Activated CD4-positive, alpha-beta T cell treated with anti-CD3 and anti-CD28 coated beads, Interleukin-2, amount 50 U/mL, for 16 hours (primary cell): ENCODE results near the gene DOK6.

ENCODE experiments used
- DNase-seq: peaks from one replicate; pipeline ENCODE4 v3.0.0-alpha.2; 2020

The DOK6 gene

GRCh38 chr18:69444221-69444620, 43.5 kb downstream of the DOK6 start:
- no peak for DNase-seq

GRCh38 chr18:69447886-69448285, 47.2 kb downstream of the DOK6 start:
- no peak for DNase-seq

- DNase-seq: no peak
These were observed 54.4 kb downstream of the DOK6 start for GRCh38 chr18:69455125-69455524.

GRCh38 chr18:69469444-69469919, 68.8 kb downstream of the DOK6 start:
- peak; percentile 49 for DNase-seq

- DNase-seq: no peak
These were observed 79.8 kb downstream of the DOK6 start for GRCh38 chr18:69480460-69480859.

GRCh38 chr18:69483574-69483973, 82.9 kb downstream of the DOK6 start:
- no peak for DNase-seq

GRCh38 chr18:69484699-69485396, 84.2 kb downstream of the DOK6 start:
- DNase-seq: no peak

- no peak for DNase-seq
These were observed 87.1 kb downstream of the DOK6 start for GRCh38 chr18:69487488-69488394.

GRCh38 chr18:69490072-69490471, 89.4 kb downstream of the DOK6 start:
- DNase-seq: no peak

GRCh38 chr18:69490813-69491212, 90.1 kb downstream of the DOK6 start:
- no peak for DNase-seq

- no peak for DNase-seq
These were observed 90.9 kb downstream of the DOK6 start for GRCh38 chr18:69491576-69491975.

- DNase-seq: no peak
These were observed 92.2 kb downstream of the DOK6 start for GRCh38 chr18:69492861-69493260.

GRCh38 chr18:69494841-69495240, 94.2 kb downstream of the DOK6 start:
- no peak for DNase-seq

GRCh38 chr18:69495338-69495737, 94.7 kb downstream of the DOK6 start:
- no peak for DNase-seq

GRCh38 chr18:69495841-69496533, 95.3 kb downstream of the DOK6 start:
- no peak for DNase-seq

- no peak for DNase-seq
These were observed 118.3 kb downstream of the DOK6 start for GRCh38 chr18:69518989-69519388.

GRCh38 chr18:69523582-69523981, 122.9 kb downstream of the DOK6 start:
- no peak for DNase-seq

- DNase-seq: no peak
These were observed 127.7 kb downstream of the DOK6 start for GRCh38 chr18:69528435-69528834.

- no peak for DNase-seq
These were observed 128.5 kb downstream of the DOK6 start for GRCh38 chr18:69529151-69529550.

- no peak for DNase-seq
These were observed 131.3 kb downstream of the DOK6 start for GRCh38 chr18:69531973-69532372.

GRCh38 chr18:69537183-69537582, 136.5 kb downstream of the DOK6 start:
- DNase-seq: no peak

- DNase-seq: no peak
These were observed 138.2 kb downstream of the DOK6 start for GRCh38 chr18:69538849-69539248.

- no peak for DNase-seq
These were observed 138.7 kb downstream of the DOK6 start for GRCh38 chr18:69539404-69539803.
